AG09319 (cell line): ENCODE data around the gene CLP1.

Experiments
- DNase-seq: peaks from one replicate; pipeline ENCODE4 v3.0.0-alpha.2; 2010; ENCODE audit warnings: low read depth; ENCODE audit errors: extremely low read depth
- TF ChIP-seq, protein P1 (sequence below): IDR thresholded peaks from 2 replicates; pipeline ENCODE4 v1.5.1; 2011; ENCODE audit warnings: low read depth, mild to moderate bottlenecking, inconsistent platforms, low read length, moderate library complexity

The CLP1 gene

GRCh38 chr11:57657194-57658022 lies at the start of gene CLP1:
TSS of gene CLP1 (plus strand) at chr11:57657762. CDS start at chr11:57659477, 1,715 bp downstream.
- TF ChIP-seq, protein P1, sequence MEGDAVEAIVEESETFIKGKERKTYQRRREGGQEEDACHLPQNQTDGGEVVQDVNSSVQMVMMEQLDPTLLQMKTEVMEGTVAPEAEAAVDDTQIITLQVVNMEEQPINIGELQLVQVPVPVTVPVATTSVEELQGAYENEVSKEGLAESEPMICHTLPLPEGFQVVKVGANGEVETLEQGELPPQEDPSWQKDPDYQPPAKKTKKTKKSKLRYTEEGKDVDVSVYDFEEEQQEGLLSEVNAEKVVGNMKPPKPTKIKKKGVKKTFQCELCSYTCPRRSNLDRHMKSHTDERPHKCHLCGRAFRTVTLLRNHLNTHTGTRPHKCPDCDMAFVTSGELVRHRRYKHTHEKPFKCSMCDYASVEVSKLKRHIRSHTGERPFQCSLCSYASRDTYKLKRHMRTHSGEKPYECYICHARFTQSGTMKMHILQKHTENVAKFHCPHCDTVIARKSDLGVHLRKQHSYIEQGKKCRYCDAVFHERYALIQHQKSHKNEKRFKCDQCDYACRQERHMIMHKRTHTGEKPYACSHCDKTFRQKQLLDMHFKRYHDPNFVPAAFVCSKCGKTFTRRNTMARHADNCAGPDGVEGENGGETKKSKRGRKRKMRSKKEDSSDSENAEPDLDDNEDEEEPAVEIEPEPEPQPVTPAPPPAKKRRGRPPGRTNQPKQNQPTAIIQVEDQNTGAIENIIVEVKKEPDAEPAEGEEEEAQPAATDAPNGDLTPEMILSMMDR: no peak
- DNase-seq: peak; percentile 94

DNA sequence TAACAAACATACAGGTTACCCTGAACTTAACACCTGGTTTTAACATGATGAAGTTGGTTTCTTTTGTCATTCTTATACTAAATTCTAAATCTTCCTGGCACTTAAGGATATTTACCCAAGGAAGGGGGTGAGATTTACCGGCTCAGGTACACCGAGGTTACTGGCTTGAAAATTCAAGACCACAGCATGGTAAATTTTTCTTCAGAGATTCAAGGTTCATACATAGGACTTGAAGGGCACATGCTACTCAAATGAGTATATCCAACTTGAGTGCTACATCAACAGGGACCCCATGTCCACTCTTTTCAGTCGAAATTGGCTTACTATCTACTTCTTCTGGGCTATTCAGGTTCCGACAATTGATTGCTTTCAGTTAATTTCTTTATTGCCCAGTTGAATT lies 47.4 kb upstream of the CLP1 start:
- TF ChIP-seq, protein P1: no peak
- no peak for DNase-seq

DNA sequence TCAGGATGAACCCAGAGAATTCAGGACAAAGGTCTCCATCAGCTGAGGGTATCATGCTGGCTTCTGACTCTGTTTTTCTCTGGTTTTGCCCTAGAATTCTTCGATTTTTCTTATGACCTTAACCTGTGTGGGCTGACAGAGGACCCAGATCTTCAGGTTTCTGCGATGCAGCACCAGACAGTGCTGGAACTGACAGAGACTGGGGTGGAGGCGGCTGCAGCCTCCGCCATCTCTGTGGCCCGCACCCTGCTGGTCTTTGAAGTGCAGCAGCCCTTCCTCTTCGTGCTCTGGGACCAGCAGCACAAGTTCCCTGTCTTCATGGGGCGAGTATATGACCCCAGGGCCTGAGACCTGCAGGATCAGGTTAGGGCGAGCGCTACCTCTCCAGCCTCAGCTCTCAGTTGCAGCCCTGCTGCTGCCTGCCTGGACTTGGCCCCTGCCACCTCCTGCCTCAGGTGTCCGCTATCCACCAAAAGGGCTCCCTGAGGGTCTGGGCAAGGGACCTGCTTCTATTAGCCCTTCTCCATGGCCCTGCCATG lies 43.3 kb upstream of the CLP1 start:
- TF ChIP-seq, protein P1: no peak
- DNase-seq: no peak

GRCh38 chr11:57615308-57615707 lies 42.3 kb upstream of the CLP1 start:
- TF ChIP-seq, protein P1: no peak
- DNase-seq: no peak

DNA sequence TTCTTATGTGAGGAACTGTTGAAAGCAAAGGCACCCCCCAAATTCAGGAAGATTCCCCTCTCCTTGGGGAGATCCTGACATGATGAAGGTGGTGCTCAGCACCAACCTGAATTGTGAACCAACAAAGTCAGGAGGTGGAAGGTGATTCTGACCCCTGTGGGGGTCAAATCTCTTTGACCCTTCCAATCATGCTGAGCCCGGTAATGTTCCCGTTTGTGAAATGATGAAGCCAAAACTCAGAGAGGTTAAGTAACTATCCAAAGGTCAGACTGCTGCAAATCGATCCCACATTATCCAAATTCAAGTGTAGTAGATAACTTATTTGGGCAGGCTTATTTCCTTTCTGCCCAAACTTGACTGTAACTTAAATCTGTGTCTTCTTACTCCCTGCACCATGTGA lies 41.0 kb upstream of the CLP1 start:
- TF ChIP-seq, protein P1: no peak

GRCh38 chr11:57618438-57618837 lies 39.1 kb upstream of the CLP1 start:
- TF ChIP-seq, protein P1: no peak
- DNase-seq: no peak

More for the DNA sequence above, 41.0 kb upstream of the CLP1 start:
- DNase-seq: no peak

DNA sequence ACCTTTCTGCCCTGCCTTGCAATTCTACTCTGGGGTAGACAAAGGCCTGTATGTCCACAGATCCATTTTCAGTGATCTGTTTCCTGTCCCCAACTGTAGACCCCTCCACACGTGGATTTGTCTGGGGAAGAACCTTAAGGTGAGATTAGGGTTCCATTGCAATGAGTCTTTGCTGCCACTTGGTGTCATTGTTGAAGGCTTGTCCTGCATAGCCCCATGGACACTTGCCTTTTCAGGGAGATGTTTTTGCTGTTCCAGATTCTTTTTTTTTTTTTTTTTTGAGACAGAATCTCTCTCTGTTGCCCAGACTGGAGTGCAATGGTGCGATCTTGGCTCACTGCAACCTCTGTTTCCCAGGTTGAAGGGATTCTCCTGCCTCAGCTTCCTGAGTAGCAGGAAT lies 38.2 kb upstream of the CLP1 start:
- DNase-seq: no peak
- TF ChIP-seq, protein P1: no peak
